ENCODE data around the gene CALN1.

DNA sequence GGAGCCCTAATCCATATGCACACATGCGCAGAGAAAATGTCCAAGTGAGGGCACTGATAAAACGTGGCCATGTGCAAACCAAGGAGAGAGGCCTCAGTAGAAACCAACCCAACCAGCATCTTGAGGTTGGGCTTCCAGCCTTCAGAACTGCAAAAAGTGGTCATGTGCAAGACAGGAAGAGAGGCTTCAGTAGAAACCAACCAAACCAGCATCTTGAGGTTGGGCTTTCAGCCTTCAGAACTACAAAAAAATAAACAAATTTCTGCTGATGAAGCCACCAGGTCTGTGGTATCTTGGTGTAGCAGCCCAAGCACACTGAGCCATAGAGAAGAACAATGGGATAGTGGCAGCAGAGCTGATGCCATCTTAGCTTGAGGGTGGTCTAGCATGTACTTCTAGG is 371.5 kb downstream of the CALN1 start:
- TF ChIP-seq POLR2A (IDR thresholded peaks at IDR 0.05; ENCODE audit: low read depth, low read length) (no peak), POLR2AphosphoS5 (IDR thresholded peaks at IDR 0.05; ENCODE audit: low read depth, low read length) (no peak)
